Neural progenitor cell (in vitro differentiated cells): Measurements from ENCODE around the gene CLIC4. TPM values are rescaled to one million over a fixed set of nuclear protein-coding genes. Genes with fewer than 3 reads are reported as not detected.

ENCODE experiments used
- DNase-seq: peaks from one replicate; pipeline ENCODE4 v3.0.0-alpha.2; 2016; ENCODE audit warnings: low spot score
- H2AFZ ChIP-seq: fragments of 200-600 bp; sonication (generic); replicated peaks from 2 replicates; pipeline ENCODE4 v1.6.1; 2016; ENCODE audit warnings: antibody characterized with exemption
- H3F3A ChIP-seq: fragments of 200-600 bp; sonication (generic); 2 replicates; pipeline ENCODE4 v1.6.1; 2016; ENCODE audit warnings: antibody characterized with exemption, low read depth
- H3K27ac ChIP-seq: fragments of 200-600 bp; sonication (generic); 2 replicates; pipeline ENCODE4 v1.5.1; 2016; ENCODE audit warnings: mild to moderate bottlenecking
- H3K27me3 ChIP-seq: fragments of 200-600 bp; sonication (generic); 2 replicates; pipeline ENCODE4 v1.6.1; 2016; ENCODE audit warnings: mild to moderate bottlenecking, moderate library complexity
- H3K36me3 ChIP-seq: fragments of 200-600 bp; sonication (generic); 2 replicates; pipeline ENCODE4 v1.5.1; 2016
- H3K4me1 ChIP-seq: fragments of 200-600 bp; sonication (generic); 2 replicates; pipeline ENCODE4 v1.6.1; 2016; ENCODE audit warnings: mixed run types
- H3K4me2 ChIP-seq: fragments of 200-600 bp; sonication (generic); 2 replicates; pipeline ENCODE4 v1.6.1; 2016
- H3K4me3 ChIP-seq: fragments of 200-600 bp; sonication (generic); 2 replicates; pipeline ENCODE4 v1.5.1; 2016
- H3K79me2 ChIP-seq: fragments of 200-600 bp; sonication (generic); 2 replicates; pipeline ENCODE4 v1.6.1; 2016; ENCODE audit warnings: low read depth
- H3K9ac ChIP-seq: fragments of 200-600 bp; sonication (generic); 2 replicates; pipeline ENCODE4 v1.6.1; 2016
- H3K9me3 ChIP-seq: fragments of 200-600 bp; sonication (generic); 2 replicates; pipeline ENCODE4 v1.5.1; 2016; ENCODE audit warnings: low read depth
- H4K20me1 ChIP-seq: fragments of 200-600 bp; sonication (generic); 2 replicates; pipeline ENCODE4 v1.6.1; 2016; ENCODE audit warnings: low read depth
- H3K27ac Mint-ChIP-seq: 3 replicates; pipeline ENCODE4 v1.8.0; 2021; ENCODE audit warnings: mixed read lengths
- H3K27me3 Mint-ChIP-seq: 2 replicates; pipeline ENCODE4 v1.8.0; 2022; ENCODE audit warnings: low read depth, mild to moderate bottlenecking, inconsistent platforms, moderate library complexity, mixed read lengths; ENCODE audit not compliant: insufficient read depth
- H3K36me3 Mint-ChIP-seq: 3 replicates; pipeline ENCODE4 v1.8.0; 2021; ENCODE audit warnings: mixed read lengths
- H3K4me1 Mint-ChIP-seq: 3 replicates; pipeline ENCODE4 v1.8.0; 2021; ENCODE audit warnings: mixed read lengths
- H3K4me3 Mint-ChIP-seq: 3 replicates; pipeline ENCODE4 v1.8.0; 2021; ENCODE audit warnings: mild to moderate bottlenecking, moderate library complexity, mixed read lengths
- H3K9me3 Mint-ChIP-seq: 3 replicates; pipeline ENCODE4 v1.8.0; 2020; ENCODE audit warnings: mixed read lengths
- CTCF ChIP-seq: fragments of 200-600 bp; sonication (generic); IDR thresholded peaks from 2 replicates; pipeline ENCODE4 v1.5.1; 2017; ENCODE audit warnings: antibody characterized with exemption, mild to moderate bottlenecking
- EZH2 ChIP-seq: fragments of 200-600 bp; sonication (generic); IDR thresholded peaks from 2 replicates; pipeline ENCODE4 v1.6.1; 2017; ENCODE audit warnings: antibody characterized with exemption, mild to moderate bottlenecking, moderate library complexity
- EZH2phosphoT487 ChIP-seq: fragments of 200-600 bp; sonication (generic); IDR thresholded peaks from 2 replicates; pipeline ENCODE4 v1.6.1; 2017; ENCODE audit warnings: antibody characterized with exemption
- total RNA-seq: library from RNA; depleted of rRNA; stranded (reverse); fragments of >200 nt; gene quantifications from 2 replicates; pipeline ENCODE4 v1.2.3, GENCODE V29; 2015; ENCODE audit warnings: low replicate concordance

The CLIC4 gene
- total RNA-seq, 1 donor from 2014 or later = 263 TPM

- peak overlapping the region; percentile 13 for H3K4me3 ChIP-seq
- peak; percentile 40 for DNase-seq
- H3K27ac ChIP-seq = no peak overlapping the region
- no peak for TF ChIP-seq EZH2phosphoT487
- TF ChIP-seq CTCF = no peak
- no peak for TF ChIP-seq EZH2
- H3K4me1 Mint-ChIP-seq = peaks cover 38% of the 10 kb centered on the region
- H3K4me3 Mint-ChIP-seq = peak overlapping the region; percentile 79
- no peak overlapping the region for H3K9ac ChIP-seq
- no peaks in the 10 kb centered on the region for H4K20me1 ChIP-seq
- no peaks in the 10 kb centered on the region for H3K79me2 ChIP-seq
- no peaks in the 10 kb centered on the region for H3K9me3 Mint-ChIP-seq
- no peaks in the 10 kb centered on the region for H3K9me3 ChIP-seq
- H3K4me2 ChIP-seq = peak overlapping the region; percentile 70
- peaks cover 3% of the 10 kb centered on the region for H3K27me3 Mint-ChIP-seq
- no peaks in the 10 kb centered on the region for H3K36me3 Mint-ChIP-seq
- H3K27me3 ChIP-seq = peaks cover 8% of the 10 kb centered on the region
- no peaks in the 10 kb centered on the region for H3K36me3 ChIP-seq
- H3K4me1 ChIP-seq = peaks cover 17% of the 10 kb centered on the region
- H3F3A ChIP-seq = peaks cover 28% of the 10 kb centered on the region
- H3K27ac Mint-ChIP-seq = peak overlapping the region; percentile 98
- peak overlapping the region; percentile 70 for H2AFZ ChIP-seq
These were observed 20.7 kb upstream of the CLIC4 start for GRCh38 chr1:24724345-24725208.

DNA sequence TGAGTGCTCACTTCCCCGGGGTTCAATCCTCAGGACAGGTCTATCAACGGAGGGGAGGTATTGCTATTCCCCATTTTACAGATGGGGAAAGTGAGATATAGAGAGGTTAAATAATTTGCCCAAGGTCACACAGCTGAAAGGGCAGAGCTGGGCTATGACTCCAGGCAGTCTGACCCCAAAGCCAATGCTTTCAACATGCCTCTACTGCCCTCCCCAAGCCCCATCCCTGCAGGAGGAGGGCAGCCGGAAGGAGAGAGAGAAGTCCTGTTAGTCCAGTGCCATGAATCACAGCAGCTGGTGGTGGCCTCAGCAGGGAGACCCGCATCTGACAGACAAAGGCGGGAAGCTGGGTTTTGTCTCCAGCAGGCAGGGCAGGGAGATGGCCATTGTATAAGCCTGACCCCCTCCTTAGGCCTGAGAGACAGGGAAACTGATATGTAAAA is 20.0 kb upstream of the CLIC4 start:
- peaks cover 8% of the 10 kb centered on the region for H3K27me3 ChIP-seq
- H3K36me3 Mint-ChIP-seq = no peaks in the 10 kb centered on the region
- H3K27me3 Mint-ChIP-seq = peaks cover 3% of the 10 kb centered on the region
- H3K4me1 ChIP-seq = peaks cover 17% of the 10 kb centered on the region
- peaks cover 38% of the 10 kb centered on the region for H3K4me1 Mint-ChIP-seq
- no peak overlapping the region for H3K27ac ChIP-seq
- H3K9ac ChIP-seq = no peak overlapping the region
- H3F3A ChIP-seq = peaks cover 28% of the 10 kb centered on the region
- H3K4me2 ChIP-seq = peak overlapping the region; percentile 70
- H3K4me3 Mint-ChIP-seq = peak overlapping the region; percentile 79
- no peaks in the 10 kb centered on the region for H3K36me3 ChIP-seq
- H3K4me3 ChIP-seq = peak overlapping the region; percentile 13
- peak; percentile 73 for DNase-seq
- H3K27ac Mint-ChIP-seq = peak overlapping the region; percentile 98
- TF ChIP-seq EZH2phosphoT487 = peak; percentile 54
- TF ChIP-seq CTCF = no peak
- no peaks in the 10 kb centered on the region for H3K9me3 ChIP-seq
- H3K9me3 Mint-ChIP-seq = no peaks in the 10 kb centered on the region
- H4K20me1 ChIP-seq = no peaks in the 10 kb centered on the region
- H2AFZ ChIP-seq = no peak overlapping the region
- no peaks in the 10 kb centered on the region for H3K79me2 ChIP-seq

DNA sequence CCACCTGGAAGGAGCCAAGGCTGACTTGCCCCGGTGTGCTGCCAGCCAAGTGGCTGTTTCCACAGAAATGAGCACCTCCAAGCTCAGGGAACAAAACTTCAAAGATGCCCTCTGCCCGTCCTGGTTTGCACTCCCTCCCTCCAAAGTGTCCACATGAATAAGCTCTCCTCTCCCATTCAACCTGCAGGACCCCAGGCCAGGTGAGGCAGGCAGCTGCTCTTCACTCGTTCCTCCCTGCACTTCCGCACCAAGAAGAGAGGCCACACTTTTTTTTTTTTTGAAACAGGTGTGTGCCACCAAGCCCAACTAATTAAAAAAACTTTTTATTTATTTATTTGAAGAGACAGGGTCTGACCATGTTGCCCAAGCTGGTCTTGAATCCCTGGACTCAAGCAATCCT is 18.5 kb upstream of the CLIC4 start:
- Histone ChIP-seq H2AFZ (no peak overlapping the region), H3K4me3 (no peak overlapping the region)
- peak overlapping the region; percentile 48 for H3K27ac Mint-ChIP-seq

More for the DNA sequence above, 18.5 kb upstream of the CLIC4 start:
- peaks cover 5% of the 10 kb centered on the region for H3K27me3 Mint-ChIP-seq
- no peak overlapping the region for H3K9ac ChIP-seq
- H3K36me3 ChIP-seq = no peaks in the 10 kb centered on the region
- H3K27me3 ChIP-seq = peaks cover 8% of the 10 kb centered on the region
- no peaks in the 10 kb centered on the region for H4K20me1 ChIP-seq
- DNase-seq = no peak
- peak overlapping the region; percentile 32 for H3K4me3 Mint-ChIP-seq
- H3K4me1 ChIP-seq = peaks cover 17% of the 10 kb centered on the region
- no peak overlapping the region for H3K27ac ChIP-seq
- peaks cover 38% of the 10 kb centered on the region for H3F3A ChIP-seq
- no peaks in the 10 kb centered on the region for H3K79me2 ChIP-seq
- no peaks in the 10 kb centered on the region for H3K9me3 ChIP-seq
- H3K4me2 ChIP-seq = no peak overlapping the region
- H3K9me3 Mint-ChIP-seq = no peaks in the 10 kb centered on the region
- H3K4me1 Mint-ChIP-seq = peaks cover 48% of the 10 kb centered on the region
- no peak for TF ChIP-seq CTCF
- no peak for TF ChIP-seq EZH2
- no peak for TF ChIP-seq EZH2phosphoT487
- H3K36me3 Mint-ChIP-seq = no peaks in the 10 kb centered on the region
